GM18502 (cell line): ENCODE results near the gene ST6GALNAC6.
"Not testable (repeated sequence)": the region's sequence is repeated elsewhere in the genome, so short reads cannot be mapped to it uniquely, and the experiment has no call there.

Experiments used
- ATAC-seq: cut with Tn5 transposase; IDR thresholded peaks from one replicate; pipeline ENCODE4 v1.9.1; 2021; ENCODE audit warnings: mild to moderate bottlenecking; ENCODE audit not compliant: unreplicated experiment, poor library complexity

ST6GALNAC6 gene

DNA sequence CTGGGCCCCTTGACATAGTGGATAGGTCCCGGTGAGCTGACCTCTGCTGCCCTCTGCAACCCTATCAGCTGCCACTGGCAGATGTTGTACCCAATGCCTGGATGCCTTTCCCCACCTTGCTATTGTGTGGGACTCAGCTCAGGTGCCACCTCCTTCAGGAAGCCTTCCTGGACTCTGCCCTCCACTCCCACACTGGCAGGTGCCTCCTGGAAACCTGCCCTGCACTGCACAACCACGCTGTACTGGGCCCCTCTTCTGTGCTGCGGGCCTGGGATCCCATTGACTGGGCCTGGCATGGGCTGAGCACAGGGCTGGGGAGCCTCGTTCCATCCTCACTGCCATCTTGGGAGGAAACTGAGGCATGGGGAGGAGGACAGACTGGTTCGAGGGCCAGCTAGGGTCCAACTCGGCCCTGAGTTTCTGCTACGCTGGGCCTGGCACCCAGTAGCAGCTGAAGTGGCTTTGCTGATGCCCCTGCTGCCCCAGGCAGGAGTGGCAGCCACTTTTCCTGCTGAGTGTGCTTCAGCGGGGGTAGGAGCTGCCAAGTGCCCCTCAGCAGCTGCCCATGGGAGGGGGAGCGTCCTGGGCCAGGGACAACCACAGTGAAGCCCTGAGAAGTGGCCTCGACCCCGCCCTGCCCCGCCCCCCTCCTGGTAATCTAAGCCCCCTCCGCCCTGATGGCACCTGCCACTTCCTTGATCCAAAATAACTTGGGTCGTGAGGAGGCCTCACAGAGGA lies 23.2 kb downstream of the ST6GALNAC6 start:
- ATAC-seq: no peak

DNA sequence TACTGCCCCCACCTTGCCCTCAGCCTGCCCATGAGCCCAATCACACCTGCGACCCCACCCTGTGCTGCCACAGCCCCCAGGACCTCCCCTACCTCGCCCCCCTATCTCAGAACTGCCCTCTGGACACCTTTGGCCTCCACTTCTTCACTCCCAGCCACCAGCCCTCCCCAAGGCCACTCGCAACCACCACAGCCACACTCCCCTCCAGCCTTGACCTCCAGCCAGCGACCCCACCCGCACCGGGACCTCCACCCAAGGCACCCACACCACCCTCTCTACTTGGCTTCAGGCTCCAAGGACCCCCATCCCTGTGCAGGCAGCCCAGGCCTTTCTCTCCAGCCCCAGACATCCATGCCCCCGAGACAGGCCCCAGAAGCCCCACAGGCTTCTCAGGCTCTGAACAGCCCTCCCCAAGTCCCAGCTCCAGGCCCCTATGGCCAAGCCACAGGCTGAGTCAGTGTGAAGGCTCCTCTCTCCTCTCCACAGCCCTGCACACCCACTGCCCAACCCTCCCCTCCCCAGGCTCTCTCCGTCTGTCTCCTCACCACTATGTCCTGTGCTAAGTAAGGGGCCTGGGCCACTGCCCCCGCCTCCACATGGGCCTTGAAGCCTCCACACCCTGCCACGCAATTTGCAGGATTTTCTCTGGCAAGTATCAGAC lies 24.0 kb downstream of the ST6GALNAC6 start:
- ATAC-seq: no peak

DNA sequence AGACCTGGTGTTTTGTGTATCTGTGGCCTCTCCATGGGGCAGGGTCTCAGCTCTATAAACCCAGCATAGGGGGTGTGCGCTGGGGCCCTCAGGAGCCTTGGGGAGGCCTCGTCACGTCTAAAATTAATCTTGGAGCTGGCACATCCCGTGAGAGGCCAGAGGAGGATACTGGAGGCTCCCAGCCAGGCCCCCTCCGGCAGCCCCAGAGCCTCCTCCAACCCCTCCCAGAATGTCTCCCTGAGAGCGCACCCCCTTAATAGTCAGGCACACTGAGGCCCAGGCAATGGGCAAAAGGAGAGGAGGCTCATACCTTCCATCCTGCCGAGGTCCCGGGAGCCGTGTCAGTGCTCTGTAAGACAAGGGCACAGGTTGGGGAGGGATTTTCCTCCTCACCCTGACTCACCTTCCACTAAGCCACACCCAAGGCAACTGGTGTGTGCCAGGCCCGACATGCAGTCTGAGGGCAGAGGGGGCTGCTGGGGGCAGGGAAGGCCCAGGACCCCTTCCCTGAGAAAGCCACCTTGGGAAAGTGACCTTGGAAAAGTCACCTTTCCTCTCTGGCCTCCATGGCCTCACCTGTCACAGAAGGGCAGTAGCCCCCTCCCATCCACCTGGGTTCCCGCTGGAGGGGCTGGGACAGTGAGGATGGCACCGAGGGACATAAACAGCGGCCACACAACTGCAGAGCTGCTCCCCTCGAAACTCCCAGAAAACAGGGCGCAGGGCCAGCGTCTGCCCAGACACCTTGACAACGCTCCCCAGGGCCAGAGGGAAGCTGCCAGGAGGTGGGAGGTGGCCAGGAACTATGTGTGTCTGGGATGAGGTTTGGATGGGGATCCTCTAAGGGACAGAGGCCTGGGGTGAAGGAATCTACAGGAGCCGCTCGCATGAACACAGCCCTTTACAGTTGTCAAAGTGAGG lies 24.8 kb downstream of the ST6GALNAC6 start:
- ATAC-seq: no peak

DNA sequence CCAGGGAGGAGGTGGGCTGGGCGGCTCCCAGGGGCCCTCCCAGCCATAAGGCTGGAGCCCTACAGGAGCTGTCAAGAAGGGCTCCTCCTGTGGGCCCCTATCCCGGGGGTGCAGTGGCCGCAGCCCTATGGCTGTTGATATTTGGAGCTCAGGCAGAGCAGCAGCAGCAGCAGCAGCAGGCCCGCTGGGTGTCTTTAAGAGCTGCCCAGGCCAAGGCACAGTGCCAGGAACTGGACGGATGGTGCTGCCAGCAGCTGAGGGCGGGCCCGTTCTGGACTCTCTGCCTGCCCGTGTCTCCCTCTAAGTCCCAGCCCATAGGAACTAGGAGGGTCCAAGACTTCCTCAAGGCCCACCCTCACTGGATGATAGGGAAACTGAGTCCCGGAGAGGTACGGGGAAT lies 25.5 kb downstream of the ST6GALNAC6 start:
- ATAC-seq: no peak

DNA sequence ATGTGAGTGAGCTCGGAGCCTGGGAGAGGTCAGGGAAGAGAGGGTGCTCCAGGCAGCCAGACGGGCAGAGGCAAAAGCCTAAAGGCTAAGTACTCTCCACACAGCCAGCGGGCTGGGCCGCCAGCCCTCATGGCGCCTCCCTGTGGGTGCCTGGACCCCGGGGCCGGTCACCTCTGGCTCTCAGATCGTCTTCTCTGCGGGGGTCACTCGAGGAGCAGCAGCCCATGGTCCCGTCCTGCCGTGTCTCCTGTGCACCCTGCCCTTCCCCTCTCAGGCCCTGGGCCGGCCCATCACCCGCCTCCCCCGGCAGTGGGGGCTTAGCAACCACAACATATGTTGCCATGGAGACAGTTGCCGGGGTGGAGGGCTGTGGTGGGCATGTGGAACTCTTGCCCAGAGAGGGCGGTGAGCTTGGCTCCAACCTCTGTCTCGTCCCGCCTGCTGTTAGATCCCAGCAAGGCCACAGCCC lies 26.1 kb downstream of the ST6GALNAC6 start:
- no peak for ATAC-seq

DNA sequence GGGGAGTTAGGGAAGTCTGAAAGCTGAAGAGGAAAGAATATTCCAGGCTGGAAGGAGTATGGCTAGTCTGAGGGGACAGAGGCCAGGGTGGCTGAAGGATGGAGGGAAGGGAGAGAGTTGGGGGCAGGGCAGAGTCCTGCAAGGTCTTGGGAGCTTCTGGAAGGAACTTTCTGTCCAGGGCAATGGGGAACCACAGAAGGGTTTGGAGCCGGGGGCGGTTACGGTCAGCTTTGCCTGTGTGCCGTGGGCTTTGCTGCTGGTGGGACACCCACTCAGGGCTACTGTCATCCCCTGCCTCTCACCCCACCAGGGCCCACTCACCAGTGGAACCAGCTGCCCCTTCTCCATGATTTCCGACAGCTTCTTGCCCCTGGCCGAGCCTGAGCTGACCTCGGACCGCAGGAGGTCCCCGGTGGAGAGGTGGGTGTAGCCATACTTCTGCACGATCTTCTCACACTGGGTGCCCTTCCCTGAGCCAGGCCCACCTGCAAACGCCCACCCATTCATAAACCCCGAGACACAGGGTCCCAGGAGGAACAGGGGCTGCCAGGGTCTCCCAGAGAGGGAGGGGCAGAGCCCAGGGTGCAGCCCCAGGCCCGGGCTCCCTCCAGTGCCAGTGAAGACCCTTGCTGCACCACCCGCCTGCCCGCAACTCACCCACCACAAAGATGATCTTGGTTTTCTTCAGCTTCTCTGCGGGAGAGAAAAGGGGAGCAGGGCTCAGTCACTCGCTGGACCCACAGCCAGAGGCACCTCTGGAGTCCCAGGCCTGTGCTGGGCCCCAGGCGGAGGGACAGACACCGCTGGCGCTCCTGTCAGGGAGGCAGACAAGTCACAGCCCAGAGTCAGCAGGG lies 26.8 kb downstream of the ST6GALNAC6 start:
- no peak for ATAC-seq

DNA sequence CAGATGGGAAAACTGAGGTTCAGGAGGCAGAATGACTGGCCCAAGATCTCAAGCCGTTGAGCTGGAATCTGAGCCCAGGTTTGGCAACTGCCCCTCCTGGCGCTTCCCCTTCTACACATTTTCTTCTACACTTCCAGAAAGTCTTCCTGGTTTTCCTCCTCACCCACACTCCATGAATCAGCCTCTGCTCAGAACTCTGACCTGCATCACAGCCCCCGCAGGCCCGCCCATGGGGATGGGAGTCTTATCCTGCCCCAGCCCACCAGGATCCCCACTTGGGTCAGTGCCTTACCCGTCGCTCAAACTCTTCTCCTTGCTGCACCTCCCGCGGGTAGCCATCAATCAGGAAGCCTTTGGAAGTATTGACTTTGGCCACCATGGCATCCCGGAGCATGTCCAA lies 27.9 kb downstream of the ST6GALNAC6 start:
- no peak for ATAC-seq

DNA sequence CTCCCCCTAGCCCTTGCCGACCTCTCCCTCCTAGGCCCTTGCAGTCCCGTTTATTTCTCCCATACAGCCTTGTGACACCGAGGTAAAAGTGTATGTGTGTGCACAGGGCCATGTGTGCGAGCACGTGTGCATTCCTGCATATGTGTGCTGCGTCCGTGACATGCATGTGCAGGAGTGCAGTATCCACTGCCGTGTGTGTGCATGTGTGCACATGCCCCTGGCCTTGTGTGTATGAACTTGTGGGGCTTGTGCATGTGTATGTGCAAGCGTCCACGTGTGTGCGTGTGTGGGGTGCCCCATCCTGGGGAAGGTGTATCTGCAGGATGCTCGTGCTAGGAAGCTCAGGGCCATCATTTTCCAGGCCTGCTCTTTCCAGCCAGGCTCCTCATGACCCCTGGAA lies 28.5 kb downstream of the ST6GALNAC6 start:
- no peak for ATAC-seq

DNA sequence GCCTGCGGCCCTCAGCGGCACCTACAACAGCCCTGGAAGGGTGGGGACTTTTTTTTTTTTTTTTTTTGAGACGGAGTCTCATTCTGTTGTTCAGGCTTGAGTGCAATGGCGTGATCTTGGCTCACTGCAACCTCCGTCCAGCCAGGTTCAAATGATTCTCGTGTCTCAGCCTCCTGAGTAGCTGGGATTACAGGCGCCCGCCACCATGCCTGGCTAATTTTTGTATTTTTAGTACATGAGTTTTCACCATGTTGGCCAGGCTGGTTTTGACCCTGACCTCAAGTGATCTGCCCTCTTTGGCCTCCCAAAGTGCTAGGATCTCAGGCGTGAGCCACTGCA lies 29.3 kb downstream of the ST6GALNAC6 start:
- ATAC-seq: not testable (repeated sequence)

DNA sequence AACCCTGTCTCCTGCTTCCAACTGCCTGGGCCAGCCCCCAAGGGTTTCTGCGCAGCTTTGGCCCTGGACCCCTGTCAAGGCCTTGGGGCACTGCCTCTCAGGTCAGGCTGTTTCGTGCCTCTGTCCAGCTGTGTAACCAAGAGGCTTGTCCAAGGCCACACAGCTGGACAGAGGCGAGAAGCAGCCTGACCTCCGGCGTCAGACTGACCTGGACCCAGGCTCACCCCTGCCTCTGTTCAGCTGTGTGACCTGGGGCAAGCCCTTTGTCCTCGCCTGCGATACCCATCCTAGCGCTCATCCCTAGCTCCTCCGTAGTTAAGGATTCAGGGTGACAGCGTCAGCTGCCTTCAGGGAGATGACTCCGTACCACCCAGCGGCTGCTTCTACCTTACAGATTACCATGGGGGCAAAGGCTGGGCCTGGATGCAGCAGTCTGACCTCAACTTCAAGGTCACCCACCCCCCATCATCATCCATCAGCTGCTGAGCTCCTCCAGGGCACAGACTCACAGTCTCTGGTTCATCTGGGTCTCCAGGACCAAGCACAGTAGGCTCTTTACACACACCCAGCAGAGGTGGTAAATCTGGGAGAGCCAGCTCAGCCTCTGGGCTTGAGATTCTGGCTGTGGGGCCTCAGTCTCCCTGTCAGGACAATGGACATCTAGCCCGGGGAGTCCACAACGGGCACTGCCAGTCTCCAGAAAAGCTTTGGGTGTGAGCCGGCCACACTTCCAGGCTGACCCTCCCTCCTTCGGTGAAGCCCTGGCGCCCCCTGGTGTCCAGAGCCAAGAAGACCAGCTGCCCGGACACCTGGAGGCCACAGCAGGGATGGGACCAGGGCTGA lies 29.9 kb downstream of the ST6GALNAC6 start:
- ATAC-seq: peak; percentile 68

DNA sequence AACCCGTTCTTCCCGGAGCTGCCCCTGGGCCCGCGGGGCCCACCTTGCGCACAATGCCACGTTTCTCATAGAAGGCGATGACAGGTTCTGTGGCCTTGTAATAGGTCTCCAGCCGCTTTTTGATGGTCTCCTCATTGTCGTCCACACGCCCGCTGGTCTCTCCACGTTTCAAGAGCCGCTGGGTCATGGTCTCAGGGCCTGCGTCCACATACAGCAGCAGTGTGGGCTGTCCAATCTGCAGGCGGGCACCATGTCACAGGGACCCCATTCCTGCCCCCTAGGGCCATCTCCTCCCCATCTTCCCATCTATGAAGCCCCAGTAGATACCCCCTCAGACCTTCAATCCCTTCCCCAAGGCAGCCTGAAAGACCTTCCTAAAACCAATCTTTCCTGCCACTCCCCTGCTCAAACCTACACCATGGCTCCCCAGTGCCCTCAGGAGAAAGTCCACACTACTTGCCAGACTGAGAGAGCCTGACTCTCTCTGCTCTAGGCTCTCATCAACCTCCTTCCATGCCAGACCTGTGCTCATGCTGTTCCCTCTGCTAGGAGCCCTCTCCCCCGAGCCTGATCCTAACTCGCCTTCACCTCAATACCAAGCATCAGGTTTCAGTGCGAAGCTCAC lies 31.0 kb downstream of the ST6GALNAC6 start:
- ATAC-seq: no peak

DNA sequence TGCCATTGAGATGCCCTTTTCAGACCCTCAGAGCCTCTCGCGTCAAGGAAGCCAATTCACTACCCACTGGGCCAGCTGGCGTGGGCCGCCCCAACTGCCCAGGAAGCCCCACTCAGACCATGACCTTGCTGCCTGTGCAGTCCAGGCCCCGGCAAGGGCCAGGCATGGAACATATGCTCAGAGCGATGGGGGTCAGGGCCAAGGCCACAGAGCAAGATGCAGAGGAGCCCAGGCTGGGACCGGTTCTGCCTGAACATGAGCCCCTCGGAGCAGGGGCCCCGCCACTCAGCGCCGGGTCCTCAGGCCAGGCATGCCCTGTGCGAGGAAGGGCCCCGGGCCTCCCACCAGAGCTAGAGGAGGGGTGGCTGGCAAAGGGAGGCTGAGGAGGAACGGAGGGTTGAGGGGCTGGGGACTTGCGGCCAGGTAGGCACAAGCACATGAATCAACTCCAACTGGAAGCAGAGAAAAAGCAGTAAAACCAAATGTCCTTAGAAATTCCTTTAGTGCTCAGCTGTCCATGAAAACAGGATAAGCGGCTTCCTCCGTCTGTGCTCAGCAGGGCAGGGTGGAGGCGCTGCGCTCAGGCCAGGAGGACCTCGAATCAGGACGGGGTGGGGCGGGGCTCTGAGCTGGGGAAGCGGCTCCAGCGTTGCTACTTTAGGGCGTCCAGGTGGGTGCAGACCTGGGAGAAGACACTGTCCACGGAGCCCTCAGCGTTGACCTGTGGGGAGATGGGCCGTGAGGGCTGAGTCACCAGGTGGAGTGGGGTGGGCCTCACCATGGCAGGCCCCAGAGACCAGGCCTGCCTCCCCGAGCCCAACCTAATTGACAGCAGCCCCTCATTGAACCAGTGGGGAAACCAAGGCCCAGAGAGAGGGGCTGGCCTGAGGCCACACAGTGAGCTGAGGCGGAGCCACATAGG lies 31.8 kb downstream of the ST6GALNAC6 start:
- no peak for ATAC-seq

DNA sequence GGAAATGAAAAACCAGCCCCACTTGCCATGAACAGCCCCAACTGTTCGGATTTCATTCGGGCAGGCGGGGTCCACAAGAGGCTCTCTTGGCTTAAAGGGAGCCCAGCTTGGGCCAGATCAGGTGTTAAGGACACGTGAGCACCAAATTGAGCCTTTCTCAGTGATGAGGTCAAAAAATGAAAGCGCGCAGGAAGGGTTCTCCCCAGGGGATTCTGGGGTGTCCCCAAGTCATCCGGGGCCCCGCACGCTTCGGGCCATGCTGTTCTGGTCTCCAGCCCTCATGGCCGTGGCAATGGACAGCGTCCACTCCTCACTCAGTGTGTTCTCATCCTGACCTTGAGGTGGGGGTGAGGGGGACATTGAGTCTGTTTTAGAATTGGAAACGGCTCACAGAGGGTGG lies 32.9 kb downstream of the ST6GALNAC6 start:
- ATAC-seq: no peak

DNA sequence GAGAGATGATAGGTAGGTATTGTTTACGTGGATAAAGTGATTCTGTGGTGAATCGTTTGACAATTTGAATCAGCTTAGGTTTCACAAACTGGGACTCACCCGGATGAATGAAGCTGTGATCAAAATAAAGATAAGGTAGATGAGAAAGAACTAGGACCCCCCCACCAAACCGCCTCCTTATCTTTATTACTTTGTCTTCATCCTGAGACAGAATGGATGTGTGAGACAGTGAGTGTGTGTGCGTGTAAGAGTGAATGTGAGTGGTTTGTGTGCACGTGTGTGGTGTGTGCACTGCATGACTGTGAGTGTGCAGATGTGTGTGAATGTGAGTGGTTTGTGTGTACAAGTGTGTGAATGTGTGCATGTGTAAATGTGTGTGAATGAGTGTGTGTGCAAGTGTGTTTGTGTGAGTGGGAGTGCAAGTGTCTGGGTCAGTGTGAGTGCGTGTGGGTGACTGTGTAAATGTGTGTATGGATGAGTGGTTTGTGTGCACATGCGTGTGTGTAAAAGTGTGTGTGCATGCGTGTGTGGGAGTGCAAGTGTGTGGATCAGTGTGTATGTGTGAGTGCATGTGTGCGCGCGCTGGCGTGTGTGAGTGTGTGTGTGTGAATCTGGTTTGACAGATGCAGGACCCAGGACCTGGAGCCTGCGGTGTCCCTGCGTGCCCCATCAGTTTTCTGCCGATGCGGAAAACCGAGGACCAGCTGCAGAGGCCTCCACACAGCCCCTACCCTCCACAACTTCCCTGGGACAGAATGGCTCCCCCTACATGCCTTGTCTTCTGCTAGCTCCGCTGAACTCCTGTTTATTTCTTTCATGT lies 33.5 kb downstream of the ST6GALNAC6 start:
- ATAC-seq: no peak

DNA sequence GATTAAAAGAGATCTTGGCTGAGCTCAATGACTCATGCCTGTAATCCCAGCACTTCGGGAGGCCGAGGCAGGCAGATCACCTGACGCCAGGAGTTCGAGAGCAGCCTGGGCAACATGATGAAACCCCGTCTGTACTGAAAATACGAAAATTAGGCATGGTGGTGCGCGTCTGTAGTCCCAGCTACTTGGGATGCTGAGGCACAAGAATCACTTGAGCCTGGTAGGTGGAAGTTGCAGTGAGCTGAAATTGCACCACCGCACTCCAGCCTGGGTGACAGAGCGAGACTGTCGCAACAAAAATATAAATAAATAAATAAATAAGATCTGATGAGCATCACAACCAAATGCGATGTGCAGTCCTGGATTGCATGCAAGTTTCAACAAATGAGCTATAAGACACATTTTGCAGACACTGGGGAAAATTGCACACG lies 36.2 kb downstream of the ST6GALNAC6 start:
- ATAC-seq: no peak

DNA sequence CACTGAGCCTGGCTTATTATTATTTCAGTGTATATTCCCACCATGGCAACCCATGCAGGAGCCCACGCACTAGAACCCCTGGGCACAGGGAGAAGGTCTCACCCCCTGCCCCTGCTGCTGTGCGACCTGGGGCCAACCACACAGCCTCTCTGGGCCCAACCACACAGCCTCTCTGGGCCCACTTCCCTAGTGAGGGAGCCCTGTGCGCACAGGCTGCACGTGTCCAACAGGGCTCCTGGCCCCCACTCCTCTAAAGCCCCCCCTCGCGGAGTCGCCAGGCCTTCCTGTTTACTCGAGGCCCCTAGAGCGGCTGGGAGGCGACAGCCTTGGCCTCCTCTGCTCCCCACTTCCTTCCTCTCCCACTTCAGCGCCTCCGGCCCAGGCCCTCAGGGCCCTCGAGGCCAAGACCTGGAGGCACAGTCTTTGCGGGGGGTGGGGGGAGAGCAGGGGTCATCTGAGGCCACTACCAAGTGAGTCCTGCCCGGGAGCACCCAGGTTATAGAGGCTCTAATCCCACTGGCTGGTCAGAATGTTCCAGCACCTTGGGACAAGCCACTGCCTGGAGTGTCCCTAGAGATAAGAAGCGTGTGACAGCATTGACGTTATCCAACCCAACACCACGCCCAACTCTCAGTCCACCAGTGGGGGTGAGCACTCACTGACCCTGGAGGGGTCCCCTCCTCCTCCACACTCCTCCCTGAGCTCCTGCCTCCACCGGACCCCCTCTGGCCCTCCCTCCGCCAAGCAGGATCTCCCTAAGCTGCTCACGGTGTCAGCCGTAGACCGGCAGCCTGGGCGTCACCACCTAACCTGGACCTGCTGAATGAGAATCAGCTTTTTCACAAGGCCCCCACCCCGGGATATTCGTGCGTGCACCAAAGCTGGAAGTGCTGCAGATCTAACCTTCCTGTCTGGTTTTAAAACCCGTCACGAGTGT lies 37.1 kb downstream of the ST6GALNAC6 start:
- no peak for ATAC-seq
